H1 (cell line): ENCODE measurements around the gene KIF22.

Experiments used
- CHD2 ChIP-seq: IDR thresholded peaks from 2 replicates; pipeline ENCODE4 v1.6.1; 2012; ENCODE audit warnings: low read length, improper control_type of control experiment
- EP300 ChIP-seq, 2 experiments: IDR thresholded peaks; 1 replicate in 1 of 2; 2 replicates in 1 of 2; pipeline ENCODE4 v1.6.1; 2011 to 2012; ENCODE audit warnings: low read depth in 2 of 2, low read length in 2 of 2, mild to moderate bottlenecking in 2 of 2, borderline replicate concordance in 1 of 2, inconsistent platforms in 1 of 2, moderate library complexity in 1 of 2
- EZH2 ChIP-seq: fragments of 200-600 bp; sonication (generic); IDR thresholded peaks from 2 replicates; pipeline ENCODE4 v1.7.1; 2012; ENCODE audit warnings: low read depth, mild to moderate bottlenecking, moderate library complexity, low read length, inconsistent platforms; ENCODE audit not compliant: severe bottlenecking
- GABPA ChIP-seq: IDR thresholded peaks from 2 replicates; pipeline ENCODE4 v1.6.1; 2011; ENCODE audit warnings: mild to moderate bottlenecking, low read length, moderate library complexity, borderline replicate concordance; ENCODE audit not compliant: insufficient read depth
- JUND ChIP-seq: IDR thresholded peaks from 2 replicates; pipeline ENCODE4 v1.6.1; 2011; ENCODE audit warnings: mild to moderate bottlenecking, improper control_type of control experiment, low read length
- KDM5A ChIP-seq: fragments of 200-600 bp; IDR thresholded peaks from 2 replicates; pipeline ENCODE4 v1.7.1; 2012; ENCODE audit warnings: mild to moderate bottlenecking, low read length, inconsistent platforms, mixed read lengths
- POLR2AphosphoS5 ChIP-seq: IDR thresholded peaks from 2 replicates; pipeline ENCODE4 v1.6.1; 2011; ENCODE audit warnings: low read depth, low read length
- RBBP5 ChIP-seq: IDR thresholded peaks from 2 replicates; pipeline ENCODE4 v1.7.1; 2012; ENCODE audit warnings: low read depth, mild to moderate bottlenecking, inconsistent platforms, low read length, moderate library complexity, borderline replicate concordance
- SIN3A ChIP-seq, 2 experiments: IDR thresholded peaks in 1 of 2; conservative IDR thresholded peaks in 1 of 2; 2 replicates each; pipeline ENCODE4 v1.6.1; 2011 to 2012; ENCODE audit warnings: low read length in 2 of 2, improper control_type of control experiment in 1 of 2, low read depth in 1 of 2, mild to moderate bottlenecking in 1 of 2
- TAF1 ChIP-seq: IDR thresholded peaks from 2 replicates; pipeline ENCODE4 v1.6.1; 2011; ENCODE audit warnings: mild to moderate bottlenecking, low read depth, low read length
- TCF12 ChIP-seq: IDR thresholded peaks from 2 replicates; pipeline ENCODE4 v1.6.1; 2011; ENCODE audit warnings: low read depth, mild to moderate bottlenecking, low read length
- TF ChIP-seq, protein P1 (sequence below): IDR thresholded peaks from 2 replicates; pipeline ENCODE4 v1.6.1; 2011; ENCODE audit warnings: low read length, improper control_type of control experiment
- TF ChIP-seq, protein P2 (sequence below), 3 experiments: IDR thresholded peaks; 1 replicate in 2 of 3; 2 replicates in 1 of 3; pipeline versions ENCODE4 v1.5.1 to v1.6.1; 2011; ENCODE audit warnings: low read length in 3 of 3, mild to moderate bottlenecking in 3 of 3, inconsistent platforms in 2 of 3, low read depth in 1 of 3, moderate library complexity in 1 of 3; ENCODE audit not compliant: insufficient read depth in 1 of 3; ENCODE audit errors: control extremely low read depth in 1 of 3

DNA sequence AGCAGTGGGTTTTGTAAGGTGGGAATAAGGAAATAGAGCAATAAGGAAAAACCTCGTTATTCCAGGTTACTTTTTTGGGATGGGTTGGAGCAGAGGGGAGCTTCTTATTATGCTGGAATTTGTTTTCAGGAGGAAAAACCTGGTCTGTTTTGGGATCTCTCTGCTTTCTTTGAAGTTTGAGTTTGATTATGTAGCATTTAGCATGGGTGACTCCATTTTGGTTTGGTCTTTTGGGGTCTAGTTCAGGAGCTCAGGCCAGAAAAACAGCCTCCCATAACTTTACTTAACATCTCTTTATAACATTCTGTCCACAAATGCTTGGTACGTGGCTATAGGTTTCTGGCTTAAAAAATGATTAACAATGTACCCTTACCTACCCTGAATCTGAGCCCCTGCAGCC, 21.0 kb upstream of the KIF22 start:
- TF ChIP-seq, protein P1, sequence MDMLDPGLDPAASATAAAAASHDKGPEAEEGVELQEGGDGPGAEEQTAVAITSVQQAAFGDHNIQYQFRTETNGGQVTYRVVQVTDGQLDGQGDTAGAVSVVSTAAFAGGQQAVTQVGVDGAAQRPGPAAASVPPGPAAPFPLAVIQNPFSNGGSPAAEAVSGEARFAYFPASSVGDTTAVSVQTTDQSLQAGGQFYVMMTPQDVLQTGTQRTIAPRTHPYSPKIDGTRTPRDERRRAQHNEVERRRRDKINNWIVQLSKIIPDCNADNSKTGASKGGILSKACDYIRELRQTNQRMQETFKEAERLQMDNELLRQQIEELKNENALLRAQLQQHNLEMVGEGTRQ = no peak
- TF ChIP-seq SIN3A (conservative IDR thresholded peaks at IDR 0.05 in 1 of 2, IDR thresholded peaks at IDR 0.05 in 1 of 2; ENCODE audit: low read depth in 1 of 2, low read length in 2 of 2) (no peak), TAF1 (no peak), KDM5A (no peak), RBBP5 (no peak), EZH2 (no peak), JUND (no peak), GABPA (no peak), POLR2AphosphoS5 (no peak), CHD2 (no peak), EP300 (IDR thresholded peaks at IDR 0.05; ENCODE audit: borderline replicate concordance in 1 of 2, low read depth in 2 of 2, low read length in 2 of 2) (no peak), TCF12 (no peak)
- TF ChIP-seq, protein P2, sequence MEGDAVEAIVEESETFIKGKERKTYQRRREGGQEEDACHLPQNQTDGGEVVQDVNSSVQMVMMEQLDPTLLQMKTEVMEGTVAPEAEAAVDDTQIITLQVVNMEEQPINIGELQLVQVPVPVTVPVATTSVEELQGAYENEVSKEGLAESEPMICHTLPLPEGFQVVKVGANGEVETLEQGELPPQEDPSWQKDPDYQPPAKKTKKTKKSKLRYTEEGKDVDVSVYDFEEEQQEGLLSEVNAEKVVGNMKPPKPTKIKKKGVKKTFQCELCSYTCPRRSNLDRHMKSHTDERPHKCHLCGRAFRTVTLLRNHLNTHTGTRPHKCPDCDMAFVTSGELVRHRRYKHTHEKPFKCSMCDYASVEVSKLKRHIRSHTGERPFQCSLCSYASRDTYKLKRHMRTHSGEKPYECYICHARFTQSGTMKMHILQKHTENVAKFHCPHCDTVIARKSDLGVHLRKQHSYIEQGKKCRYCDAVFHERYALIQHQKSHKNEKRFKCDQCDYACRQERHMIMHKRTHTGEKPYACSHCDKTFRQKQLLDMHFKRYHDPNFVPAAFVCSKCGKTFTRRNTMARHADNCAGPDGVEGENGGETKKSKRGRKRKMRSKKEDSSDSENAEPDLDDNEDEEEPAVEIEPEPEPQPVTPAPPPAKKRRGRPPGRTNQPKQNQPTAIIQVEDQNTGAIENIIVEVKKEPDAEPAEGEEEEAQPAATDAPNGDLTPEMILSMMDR (IDR thresholded peaks at IDR 0.05; ENCODE audit: control extremely low read depth in 1 of 3, insufficient read depth in 1 of 3, low read depth in 1 of 3, low read length in 3 of 3) = no peak
